PC-9 (cell line): ENCODE results near the gene PAIP2. TPM values are rescaled to one million over a fixed set of nuclear protein-coding genes. Genes with fewer than 3 reads are reported as not detected.

Source experiments
- BruUV-seq: library from RNA; stranded (reverse); fragments of 400-500 nt; replicated peaks from 2 replicates; lab custom pipeline; 2021; lab: Mats Ljungman, UMichigan
- CTCF ChIA-PET: fragments of 300-600 bp; sonication (Branson Sonifier 250); formaldehyde crosslinking; loops from one replicate; lab custom pipeline; 2022; ENCODE audit warnings: antibody characterized with exemption; lab: Charles Lee
- POLR2A ChIA-PET: fragments of 300-600 bp; sonication (Branson Sonifier 250); formaldehyde crosslinking; loops from one replicate; lab custom pipeline; 2022; ENCODE audit warnings: antibody characterized with exemption; ENCODE audit not compliant: unreplicated experiment; lab: Charles Lee
- DNase-seq, 2 experiments: peaks; one replicate each; pipeline versions ENCODE4 v3.0.0 to v3.0.0-alpha.2; 2015 to 2022; ENCODE audit warnings: mixed read lengths in 1 of 2
- H2AFZ ChIP-seq: fragments of 200-600 bp; sonication (generic); 2 replicates; pipeline ENCODE4 v1.8.1; 2017; ENCODE audit warnings: antibody characterized with exemption
- H3F3A ChIP-seq: fragments of 200-600 bp; sonication (generic); 2 replicates; pipeline ENCODE4 v1.8.1; 2017; ENCODE audit warnings: antibody characterized with exemption, mild to moderate bottlenecking, low read depth; ENCODE audit not compliant: insufficient read depth
- H3K27ac ChIP-seq: fragments of 200-600 bp; sonication (generic); 2 replicates; pipeline ENCODE4 v1.6.1; 2016; ENCODE audit warnings: mixed run types
- H3K27me3 ChIP-seq: fragments of 200-600 bp; sonication (generic); 2 replicates; pipeline ENCODE4 v1.6.1; 2016; ENCODE audit warnings: low read depth, mixed run types; ENCODE audit not compliant: insufficient read depth
- H3K36me3 ChIP-seq: fragments of 200-600 bp; sonication (generic); 2 replicates; pipeline ENCODE4 v1.6.1; 2016; ENCODE audit warnings: low read depth, mixed run types
- H3K4me1 ChIP-seq: fragments of 200-600 bp; sonication (generic); replicated peaks from 2 replicates; pipeline ENCODE4 v1.6.1; 2016; ENCODE audit warnings: mixed run types; ENCODE audit not compliant: insufficient read depth
- H3K4me2 ChIP-seq: fragments of 200-600 bp; sonication (generic); 2 replicates; pipeline ENCODE4 v1.6.1; 2017; ENCODE audit warnings: mixed run types
- H3K4me3 ChIP-seq: fragments of 200-600 bp; sonication (generic); 2 replicates; pipeline ENCODE4 v1.6.1; 2016; ENCODE audit warnings: mixed run types
- H3K79me2 ChIP-seq: fragments of 200-600 bp; sonication (generic); 2 replicates; pipeline ENCODE4 v1.6.1; 2017; ENCODE audit warnings: low read depth, mixed run types
- H3K9me2 ChIP-seq: fragments of 200-600 bp; sonication (generic); 2 replicates; pipeline ENCODE4 v1.8.1; 2017; ENCODE audit warnings: mild to moderate bottlenecking; ENCODE audit not compliant: insufficient read depth
- H3K9me3 ChIP-seq: fragments of 200-600 bp; sonication (generic); 2 replicates; pipeline ENCODE4 v1.8.1; 2016; ENCODE audit warnings: low read depth; ENCODE audit not compliant: insufficient read depth
- H4K20me1 ChIP-seq: fragments of 200-600 bp; sonication (generic); 2 replicates; pipeline ENCODE4 v1.8.1; 2017; ENCODE audit not compliant: insufficient read depth
- EZH2 ChIP-seq: fragments of 200-600 bp; sonication (generic); IDR thresholded peaks from 2 replicates; pipeline ENCODE4 v1.8.0; 2017; ENCODE audit warnings: antibody characterized with exemption, low read depth
- intact Hi-C: fragments of 100-400 bp; cut with micrococcal nuclease; formaldehyde crosslinking; loops from one replicate; pipeline ENCODE4 v1.10.0; 2022; ENCODE audit not compliant: unreplicated experiment
- total RNA-seq: library from RNA; stranded (reverse); gene quantifications from 2 replicates; pipeline ENCODE4 v1.2.3, GENCODE V29; 2021
- TF ChIP-seq, protein P1 (sequence below): fragments of 200-600 bp; sonication (generic); conservative IDR thresholded peaks from 2 replicates; pipeline ENCODE4 v1.6.1; 2017; ENCODE audit warnings: mixed run types, antibody characterized with exemption, mild to moderate bottlenecking, moderate library complexity

The PAIP2 gene
- total RNA-seq, 1 experiment from 2014 or later: 90.5 TPM

DNA sequence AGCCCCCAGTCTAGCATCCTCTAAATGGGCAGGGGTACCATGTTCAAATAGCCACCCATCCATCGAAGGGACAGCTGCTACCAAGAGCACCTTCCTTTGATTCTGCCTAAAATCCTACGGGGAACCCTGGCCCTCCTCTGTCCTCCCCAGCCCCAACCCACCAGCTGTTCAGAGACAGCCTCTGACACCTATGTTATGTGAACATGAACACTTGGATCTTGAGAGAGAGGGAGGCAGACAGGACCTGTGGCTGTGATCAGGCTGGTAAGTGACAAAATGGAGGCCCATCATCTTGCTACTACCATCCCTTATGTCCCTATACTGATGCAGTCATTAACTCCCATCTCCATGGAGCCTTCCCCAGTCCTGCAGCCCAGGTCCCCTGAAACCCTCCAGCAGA is 33.3 kb downstream of the PAIP2 start:
- Histone ChIP-seq H3K4me2 (no peak overlapping the region), H3F3A (peaks cover 41% of the 10 kb centered on the region), H3K4me3 (no peak overlapping the region), H3K36me3 (peaks cover 14% of the 10 kb centered on the region; the same call in 1 of the 2 replicates), H2AFZ (no peak overlapping the region), H3K27me3 (no peaks in the 10 kb centered on the region), H3K9me2 (no peaks in the 10 kb centered on the region), H3K27ac (no peak overlapping the region), H3K9me3 (no peaks in the 10 kb centered on the region), H4K20me1 (no peaks in the 10 kb centered on the region), H3K79me2 (no peaks in the 10 kb centered on the region), H3K4me1 (peaks cover 33% of the 10 kb centered on the region)
- CTCF ChIA-PET: no interaction called here
- DNase-seq: no peak
- intact Hi-C loops: no loop called here
- POLR2A ChIA-PET: no interaction called here
- no peak for TF ChIP-seq EZH2
- TF ChIP-seq, protein P1, sequence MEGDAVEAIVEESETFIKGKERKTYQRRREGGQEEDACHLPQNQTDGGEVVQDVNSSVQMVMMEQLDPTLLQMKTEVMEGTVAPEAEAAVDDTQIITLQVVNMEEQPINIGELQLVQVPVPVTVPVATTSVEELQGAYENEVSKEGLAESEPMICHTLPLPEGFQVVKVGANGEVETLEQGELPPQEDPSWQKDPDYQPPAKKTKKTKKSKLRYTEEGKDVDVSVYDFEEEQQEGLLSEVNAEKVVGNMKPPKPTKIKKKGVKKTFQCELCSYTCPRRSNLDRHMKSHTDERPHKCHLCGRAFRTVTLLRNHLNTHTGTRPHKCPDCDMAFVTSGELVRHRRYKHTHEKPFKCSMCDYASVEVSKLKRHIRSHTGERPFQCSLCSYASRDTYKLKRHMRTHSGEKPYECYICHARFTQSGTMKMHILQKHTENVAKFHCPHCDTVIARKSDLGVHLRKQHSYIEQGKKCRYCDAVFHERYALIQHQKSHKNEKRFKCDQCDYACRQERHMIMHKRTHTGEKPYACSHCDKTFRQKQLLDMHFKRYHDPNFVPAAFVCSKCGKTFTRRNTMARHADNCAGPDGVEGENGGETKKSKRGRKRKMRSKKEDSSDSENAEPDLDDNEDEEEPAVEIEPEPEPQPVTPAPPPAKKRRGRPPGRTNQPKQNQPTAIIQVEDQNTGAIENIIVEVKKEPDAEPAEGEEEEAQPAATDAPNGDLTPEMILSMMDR: no peak
- BruUV-seq: no TSS peak

DNA sequence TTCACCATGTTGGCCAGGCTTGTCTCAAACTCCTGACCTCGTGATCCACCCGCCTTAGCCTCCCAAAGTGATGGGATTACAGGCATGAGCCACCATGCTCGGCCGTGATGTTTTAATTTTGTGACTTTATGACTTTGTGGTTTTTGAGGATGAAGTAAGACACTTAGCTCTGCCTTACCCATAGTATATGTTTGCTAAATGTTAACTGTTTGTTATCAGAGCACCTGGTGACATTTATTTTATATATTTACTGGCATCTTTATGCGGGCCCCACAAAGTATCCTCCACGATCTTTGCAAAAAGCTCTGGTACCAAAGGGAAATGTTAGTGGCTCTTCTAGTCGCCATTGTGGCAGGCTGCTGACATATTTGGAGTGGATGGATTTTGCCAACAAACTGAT is 34.7 kb downstream of the PAIP2 start:
- ChIA-PET POLR2A (no interaction called here), CTCF (no interaction called here)
- peaks cover 32% of the 10 kb centered on the region for H3F3A ChIP-seq
- no peak overlapping the region for H3K4me3 ChIP-seq
- H3K9me2 ChIP-seq: no peaks in the 10 kb centered on the region
- no peaks in the 10 kb centered on the region for H3K79me2 ChIP-seq
- peaks cover 33% of the 10 kb centered on the region for H3K4me1 ChIP-seq
- no peaks in the 10 kb centered on the region for H3K27me3 ChIP-seq
- no peaks in the 10 kb centered on the region for H3K9me3 ChIP-seq
- no peak overlapping the region for H3K4me2 ChIP-seq
- intact Hi-C loops: no loop called here
- H4K20me1 ChIP-seq: no peaks in the 10 kb centered on the region
- peaks cover 8% of the 10 kb centered on the region; the same call in 1 of the 2 replicates for H3K36me3 ChIP-seq
- no peak for TF ChIP-seq EZH2
- TF ChIP-seq, protein P1: no peak
- DNase-seq: no peak
- no TSS peak for BruUV-seq
- no peak overlapping the region for H3K27ac ChIP-seq
- no peak overlapping the region for H2AFZ ChIP-seq

DNA sequence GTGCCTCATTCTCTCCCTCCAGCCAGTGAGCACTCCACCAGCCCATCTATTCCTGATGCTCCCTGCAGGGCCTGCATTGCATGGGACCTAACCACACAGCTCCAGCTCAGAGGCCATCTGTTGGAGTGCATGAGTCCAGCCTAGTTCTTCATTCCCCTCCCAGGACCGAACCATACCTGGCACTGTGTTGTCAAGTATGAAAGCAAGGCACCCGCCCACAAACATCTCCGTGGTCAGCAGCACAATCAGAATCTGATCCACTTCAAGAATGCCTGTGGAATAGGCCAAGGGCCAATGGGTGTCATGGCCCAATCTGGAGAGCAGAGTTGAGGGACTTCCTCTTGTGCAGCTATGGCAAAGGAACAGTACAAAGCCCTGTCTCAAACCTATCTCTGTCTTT is 35.6 kb downstream of the PAIP2 start:
- BruUV-seq: no TSS peak
- ChIA-PET CTCF (interaction anchor here (0.7 kb wide), 1 partner anchor 490 kb away, joined by 4 read pairs; no protein-coding TSS in a partner anchor), POLR2A (no interaction called here)
- Histone ChIP-seq H3K9me3 (no peaks in the 10 kb centered on the region), H3K4me1 (peaks cover 32% of the 10 kb centered on the region), H3F3A (peaks cover 23% of the 10 kb centered on the region), H3K27me3 (no peaks in the 10 kb centered on the region), H3K4me2 (no peak overlapping the region), H3K36me3 (no peaks in the 10 kb centered on the region), H4K20me1 (no peaks in the 10 kb centered on the region), H3K79me2 (no peaks in the 10 kb centered on the region), H3K4me3 (no peak overlapping the region), H2AFZ (no peak overlapping the region), H3K9me2 (no peaks in the 10 kb centered on the region), H3K27ac (no peak overlapping the region)
- DNase-seq: no peak
- intact Hi-C loops: no loop called here
- TF ChIP-seq EZH2: no peak
- TF ChIP-seq, protein P1: no peak
